RWPE2 (cell line): Measurements from ENCODE around the gene FAM174C.
A peak's percentile ranks its signal among the peaks of the same experiment; 100 is the strongest.

Experiments
- ATAC-seq: fragments of 200-7000 bp; cut with Tn5 transposase; 3 replicates; pipeline ENCODE4 v1.9.1; 2021; ENCODE audit warnings: low read depth
- DNase-seq: peaks from one replicate; pipeline ENCODE4 v3.0.0-alpha.2; 2020; ENCODE audit warnings: low spot score
- H3K27ac ChIP-seq: fragments of 450-650 bp; 2 replicates; pipeline ENCODE4 v1.5.1; 2017; ENCODE audit warnings: mild to moderate bottlenecking; ENCODE audit not compliant: poor library complexity, severe bottlenecking
- H3K27me3 ChIP-seq: fragments of 250-450 bp; sonication (Bioruptor Pico); 2 replicates; pipeline ENCODE4 v1.5.1; 2021; ENCODE audit warnings: mild to moderate bottlenecking, moderate library complexity; ENCODE audit not compliant: insufficient read depth, poor library complexity, severe bottlenecking
- H3K36me3 ChIP-seq: fragments of 250-450 bp; sonication (Bioruptor Pico); 2 replicates; pipeline ENCODE4 v1.5.1; 2020; ENCODE audit warnings: low read depth, mild to moderate bottlenecking, moderate library complexity
- H3K4me1 ChIP-seq: fragments of 250-450 bp; sonication (Bioruptor Pico); 2 replicates; pipeline ENCODE4 v1.5.1; 2021; ENCODE audit warnings: mild to moderate bottlenecking, moderate library complexity; ENCODE audit not compliant: insufficient read depth, poor library complexity, severe bottlenecking
- H3K4me3 ChIP-seq: fragments of 250-450 bp; sonication (Bioruptor Pico); 2 replicates; pipeline ENCODE4 v1.5.1; 2021; ENCODE audit warnings: mild to moderate bottlenecking, moderate library complexity; ENCODE audit not compliant: severe bottlenecking
- H3K9me3 ChIP-seq: fragments of 250-450 bp; sonication (Bioruptor Pico); 2 replicates; pipeline ENCODE4 v1.5.1; 2021; ENCODE audit warnings: mild to moderate bottlenecking, moderate library complexity; ENCODE audit not compliant: severe bottlenecking
- CTCF ChIP-seq: fragments of 450-650 bp; IDR thresholded peaks from one replicate; pipeline ENCODE4 v1.5.1; 2017; ENCODE audit warnings: mild to moderate bottlenecking, moderate library complexity; ENCODE audit not compliant: poor library complexity, severe bottlenecking

The FAM174C gene

DNA sequence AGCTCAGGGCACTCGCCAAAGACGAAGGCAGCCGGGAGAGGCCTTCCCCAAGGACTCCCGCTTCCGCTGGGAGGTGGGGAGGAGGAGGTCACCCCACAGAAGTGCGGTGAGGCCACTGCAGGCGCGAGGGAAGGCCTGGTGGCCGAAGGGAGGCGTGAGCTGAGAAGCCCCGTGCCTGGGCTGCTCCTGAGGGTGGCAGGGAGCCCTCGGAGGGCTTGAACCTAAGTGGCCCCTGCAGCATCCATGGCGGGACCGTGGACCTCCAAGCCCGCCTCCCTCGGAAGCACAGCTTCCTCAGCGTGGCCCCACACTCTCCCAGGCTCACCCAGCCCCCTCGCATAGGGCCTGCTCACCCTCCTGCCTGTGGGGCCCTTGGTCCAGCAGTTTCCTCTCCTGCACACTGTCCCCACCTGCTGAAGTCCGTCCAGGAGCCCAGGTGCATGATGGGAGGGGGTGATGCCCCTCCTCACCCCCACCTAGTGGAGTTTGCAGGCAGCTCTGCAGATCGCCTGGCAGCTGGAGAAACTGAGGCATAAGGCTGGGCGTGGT is 36.3 kb downstream of the FAM174C start:
- no peak for TF ChIP-seq CTCF
- Histone ChIP-seq H3K9me3 (no peaks in the 10 kb centered on the region), H3K4me3 (no peak overlapping the region), H3K27ac (no peak overlapping the region), H3K36me3 (no peaks in the 10 kb centered on the region), H3K27me3 (no peaks in the 10 kb centered on the region), H3K4me1 (peaks cover 12% of the 10 kb centered on the region)
- ATAC-seq (no peak), DNase-seq (no peak)

GRCh38 chr19:1312767-1313694 is 37.7 kb downstream of the FAM174C start:
- ATAC-seq (peak; percentile 85), DNase-seq (peak; percentile 75)
- no peaks in the 10 kb centered on the region for H3K27me3 ChIP-seq
- H3K4me1 ChIP-seq = peaks cover 12% of the 10 kb centered on the region
- peak overlapping the region; percentile 64 for H3K27ac ChIP-seq
- TF ChIP-seq CTCF = no peak
- no peaks in the 10 kb centered on the region for H3K36me3 ChIP-seq
- no peak overlapping the region for H3K4me3 ChIP-seq
- no peaks in the 10 kb centered on the region for H3K9me3 ChIP-seq

- H3K4me3 ChIP-seq = no peak overlapping the region
- TF ChIP-seq CTCF = no peak
- H3K27me3 ChIP-seq = no peaks in the 10 kb centered on the region
- H3K27ac ChIP-seq = peak overlapping the region; percentile 64
- peak; percentile 53 for DNase-seq
- peaks cover 12% of the 10 kb centered on the region for H3K4me1 ChIP-seq
- peak; percentile 19; the same call in 1 of the 3 replicates for ATAC-seq
- no peaks in the 10 kb centered on the region for H3K36me3 ChIP-seq
- no peaks in the 10 kb centered on the region for H3K9me3 ChIP-seq
Measured at GRCh38 chr19:1313695-1314613, 38.6 kb downstream of the FAM174C start.

DNA sequence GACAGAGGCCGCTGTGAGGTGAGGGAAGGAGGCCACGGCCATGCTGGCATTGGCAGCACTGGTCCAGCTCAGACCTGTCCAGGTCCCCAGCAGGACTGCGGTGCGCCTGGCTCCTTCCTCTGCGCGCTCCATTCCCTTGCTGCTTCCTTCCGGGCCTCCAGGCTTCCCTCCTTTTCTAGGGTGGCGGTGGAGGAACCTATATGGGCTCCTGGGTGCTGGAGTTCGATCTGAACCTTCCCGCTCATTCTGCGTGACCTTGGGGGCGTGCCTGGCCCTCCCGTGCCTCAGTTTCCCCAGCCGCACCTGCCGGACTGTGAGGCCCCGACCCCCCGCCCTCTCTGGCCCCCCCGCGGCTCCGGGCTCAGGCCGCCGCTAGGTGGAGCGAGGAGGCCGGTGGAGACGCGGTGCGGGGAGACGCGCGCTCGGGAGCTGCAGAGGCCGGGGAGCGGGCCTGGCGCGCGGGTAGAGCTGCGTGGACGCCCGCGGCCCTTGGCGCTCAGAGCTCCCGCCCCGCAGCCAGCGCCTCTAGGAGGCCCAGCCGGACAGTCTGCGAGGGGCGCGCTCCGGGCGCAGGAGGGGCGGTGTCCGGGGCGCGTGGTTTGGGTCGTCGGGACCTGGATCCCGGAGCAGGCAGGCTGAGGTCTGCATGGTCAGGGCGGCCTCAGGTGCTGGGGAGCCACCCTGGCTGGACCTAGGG is 40.3 kb downstream of the FAM174C start:
- ATAC-seq = peak; percentile 64
- TF ChIP-seq CTCF = peak; percentile 76
- no peak overlapping the region for H3K27ac ChIP-seq
- no peaks in the 10 kb centered on the region for H3K36me3 ChIP-seq
- peaks cover 12% of the 10 kb centered on the region for H3K4me1 ChIP-seq
- no peaks in the 10 kb centered on the region for H3K9me3 ChIP-seq
- H3K27me3 ChIP-seq = no peaks in the 10 kb centered on the region
- H3K4me3 ChIP-seq = no peak overlapping the region
- DNase-seq = no peak
